K562 (cell line): ENCODE measurements around the gene EGR1. TPM values are rescaled to one million over a fixed set of nuclear protein-coding genes. Genes with fewer than 3 reads are reported as not detected.

Experiments
- ETV6 ChIP-seq, 3 experiments: fragments of 150-350 bp in 1 of 3; sonication (generic) in 1 of 3; formaldehyde crosslinking in 1 of 3; IDR thresholded peaks; 2 replicates each; pipeline versions ENCODE4 v1.6.1 to v1.8.0; 2014 to 2022; ENCODE audit warnings: borderline replicate concordance in 2 of 3, low read depth in 2 of 3, antibody characterized with exemption in 1 of 3, low read length in 1 of 3, mild to moderate bottlenecking in 1 of 3, missing genetic modification reagents in 1 of 3
- FOXA3 ChIP-seq, 2 experiments: fragments of 450-650 bp in 1 of 2; sonication (generic) in 1 of 2; formaldehyde crosslinking; IDR thresholded peaks in 1 of 2; conservative IDR thresholded peaks in 1 of 2; 2 replicates each; pipeline versions ENCODE4 v1.4.0 to v1.8.0; 2020 to 2022; ENCODE audit warnings: mild to moderate bottlenecking in 2 of 2, missing genetic modification reagents in 1 of 2
- KLF1 ChIP-seq: fragments of 450-650 bp; IDR thresholded peaks from 2 replicates; pipeline ENCODE4 v1.6.1; 2016; ENCODE audit warnings: missing genetic modification characterization, missing compliant biosample characterization
- MLX ChIP-seq, 2 experiments: fragments of 450-650 bp in 1 of 2; sonication (generic) in 1 of 2; formaldehyde crosslinking; conservative IDR thresholded peaks; 2 replicates each; pipeline versions ENCODE4 v1.4.0 to v1.8.1; 2020 to 2022; ENCODE audit warnings: mild to moderate bottlenecking in 1 of 2, missing genetic modification reagents in 1 of 2
- MXI1 ChIP-seq: IDR thresholded peaks from 2 replicates; pipeline ENCODE4 v1.6.1; 2011; ENCODE audit warnings: low read depth, mild to moderate bottlenecking, improper control_type of control experiment, low read length
- NCOA1 ChIP-seq: fragments of 450-650 bp; IDR thresholded peaks from 2 replicates; pipeline ENCODE4 v1.6.1; 2016; ENCODE audit warnings: low read depth
- NCOR1 ChIP-seq: fragments of 450-650 bp; IDR thresholded peaks from 2 replicates; pipeline ENCODE4 v1.6.1; 2016; ENCODE audit warnings: mild to moderate bottlenecking, moderate library complexity
- NR1H2 ChIP-seq: sonication (generic); formaldehyde crosslinking; IDR thresholded peaks from 2 replicates; pipeline ENCODE4 v1.4.0; 2020; ENCODE audit warnings: mild to moderate bottlenecking, missing genetic modification reagents
- RBM17 ChIP-seq: fragments of 200-400 bp; formaldehyde crosslinking; IDR thresholded peaks from 2 replicates; pipeline ENCODE4 v1.6.1; 2017; ENCODE audit warnings: low read depth, mild to moderate bottlenecking, low read length, borderline replicate concordance
- SIN3A ChIP-seq, 2 experiments: fragments of 150-350 bp in 1 of 2; IDR thresholded peaks; 2 replicates each; pipeline ENCODE4 v1.6.1; 2011 to 2016; ENCODE audit warnings: borderline replicate concordance in 2 of 2, low read depth in 2 of 2, low read length in 2 of 2, mild to moderate bottlenecking in 2 of 2, moderate library complexity in 2 of 2; ENCODE audit not compliant: control insufficient read depth in 1 of 2
- SIN3B ChIP-seq: fragments of 450-650 bp; IDR thresholded peaks from 2 replicates; pipeline ENCODE4 v1.6.1; 2017; ENCODE audit warnings: low read depth, mild to moderate bottlenecking, moderate library complexity
- TAF15 ChIP-seq: fragments of 200-400 bp; formaldehyde crosslinking; IDR thresholded peaks from 2 replicates; pipeline ENCODE4 v1.6.1; 2017; ENCODE audit warnings: mild to moderate bottlenecking, low read depth, low read length, moderate library complexity
- TOE1 ChIP-seq, 2 experiments: fragments of 450-650 bp in 1 of 2; sonication (generic) in 1 of 2; formaldehyde crosslinking in 1 of 2; IDR thresholded peaks; 2 replicates each; pipeline versions ENCODE4 v1.7.1 to v1.8.0; 2016 to 2022; ENCODE audit warnings: borderline replicate concordance in 2 of 2, mild to moderate bottlenecking in 2 of 2, antibody characterized with exemption in 1 of 2, inconsistent platforms in 1 of 2, low read depth in 1 of 2, missing genetic modification reagents in 1 of 2, moderate library complexity in 1 of 2
- TRIM25 ChIP-seq: fragments of 450-650 bp; IDR thresholded peaks from 2 replicates; pipeline ENCODE4 v1.7.0; 2016; ENCODE audit warnings: borderline replicate concordance
- ZBTB11 ChIP-seq, 3 experiments: fragments of 200-800 bp in 1 of 3; fragments of 250-450 bp in 1 of 3; fragments of 450-650 bp in 1 of 3; sonication (Bioruptor Pico) in 1 of 3; sonication (Bioruptor generic) in 1 of 3; formaldehyde crosslinking in 1 of 3; IDR thresholded peaks; 2 replicates each; pipeline versions ENCODE4 v1.6.1 to v1.8.0; 2016 to 2022; ENCODE audit warnings: mild to moderate bottlenecking in 2 of 3, missing genetic modification characterization in 2 of 3, missing compliant biosample characterization in 1 of 3, moderate library complexity in 1 of 3
- ZC3H11A ChIP-seq: IDR thresholded peaks from 2 replicates; pipeline ENCODE4 v1.6.1; 2012; ENCODE audit warnings: low read depth, low read length, improper control_type of control experiment
- polyA plus RNA-seq, 8 experiments: library from polyadenylated mRNA; depleted of rRNA in 4 of 8; stranded (reverse) in 5 of 8; unstranded in 3 of 8; fragments of >200 nt; fragmentation: Nextera tagmentation in 2 of 8; fragmentation: Illumina TruSeq in 1 of 8; extraction: Ambion mirVana in 2 of 8; extraction: Trizol in 1 of 8; gene quantifications; 2 replicates each; pipeline versions ENCODE4 v1.2.1 to v1.2.3, GENCODE V29; 2011 to 2014; ENCODE audit warnings: inconsistent platforms in 1 of 8, missing spikeins in 1 of 8
- total RNA-seq, 7 experiments: library from RNA; depleted of rRNA in 6 of 7; stranded (reverse); fragments of >200 nt in 6 of 7; fragmentation: Illumina TruSeq in 2 of 7; extraction: Trizol in 2 of 7; gene quantifications; 2 replicates each; pipeline versions ENCODE4 v1.2.1 to v1.2.3, GENCODE V29; 2011 to 2021; ENCODE audit warnings: low replicate concordance in 1 of 7

The EGR1 gene
- total and polyA plus RNA-seq, 9 of the 15 experiments (the other 6 are each of a cell fraction or from before 2014, with no cell fraction given): 1.3 to 132 (median 21.5) TPM

GRCh38 chr5:138465261-138466124 lies at the start of gene EGR1 (continued):
- TF ChIP-seq MLX (CRISPR knock-in tag; conservative IDR thresholded peaks at IDR 0.05) (0 out of 4 replicates have a peak, but pooled peaks of 1 of the 2 experiments have one; percentile 58), KLF1 (tag) (peak; percentile 97), ZBTB11 (CRISPR knock-in tag; IDR thresholded peaks at IDR 0.05) (no peak; a peak in 1 of 6 replicates), ZC3H11A (no peak), NR1H2 (CRISPR knock-in tag) (peak; percentile 96; the same call in 1 of the 2 replicates), TRIM25 (no peak), NCOA1 (no peak), ETV6 (IDR thresholded peaks at IDR 0.05; ENCODE audit: borderline replicate concordance in 1 of 2, low read depth in 2 of 2, low read length in 1 of 2) (peak in 1 of 2 experiments; percentile 21; a peak in 1 of 4 replicates), ETV6 (CRISPR knock-in tag; IDR thresholded peaks at IDR 0.05; ENCODE audit: borderline replicate concordance) (0 out of 2 replicates have a peak, but pooled peaks have one; percentile 14), SIN3B (peak; percentile 58; the same call in 1 of the 2 replicates), FOXA3 (CRISPR knock-in tag; conservative IDR thresholded peaks at IDR 0.05 in 1 of 2, IDR thresholded peaks at IDR 0.05 in 1 of 2) (peak in 1 of 2 experiments; percentile 72; a peak in 1 of 4 replicates), TAF15 (peak; percentile 57; the same call in 1 of the 2 replicates), MXI1 (0 out of 2 replicates have a peak, but pooled peaks have one; percentile 22), RBM17 (no peak), TOE1 (IDR thresholded peaks at IDR 0.05; ENCODE audit: borderline replicate concordance) (0 out of 2 replicates have a peak, but pooled peaks have one; percentile 59), TOE1 (CRISPR knock-in tag; IDR thresholded peaks at IDR 0.05; ENCODE audit: borderline replicate concordance, low read depth) (no peak), NCOR1 (0 out of 2 replicates have a peak, but pooled peaks have one; percentile 37), SIN3A (IDR thresholded peaks at IDR 0.05; ENCODE audit: borderline replicate concordance in 2 of 2, control insufficient read depth in 1 of 2, low read depth in 2 of 2, low read length in 2 of 2) (peak; percentile 38 to 61; a peak in 2 of 4 replicates)
